Endometrial microvascular endothelial cells (primary cell): Measurements from ENCODE around the gene LYPLA2. TPM values are rescaled to one million over a fixed set of nuclear protein-coding genes. Genes with fewer than 3 reads are reported as not detected.

Experiments
- in situ Hi-C: cut with HindIII; loops from 2 replicates; pipeline ENCODE4 v1.10.0; 2017; ENCODE audit warnings: low sequenced_read_pairs, low pct_unique_long_range_greater_than_20kb; ENCODE audit errors: inconsistent ontology term
- total RNA-seq: library from RNA; depleted of rRNA; stranded (reverse); fragments of >200 nt; gene quantifications from one replicate; pipeline ENCODE4 v1.2.3, GENCODE V29; 2015; ENCODE audit errors: inconsistent ontology term

Gene LYPLA2
- 167 TPM for total RNA-seq

DNA sequence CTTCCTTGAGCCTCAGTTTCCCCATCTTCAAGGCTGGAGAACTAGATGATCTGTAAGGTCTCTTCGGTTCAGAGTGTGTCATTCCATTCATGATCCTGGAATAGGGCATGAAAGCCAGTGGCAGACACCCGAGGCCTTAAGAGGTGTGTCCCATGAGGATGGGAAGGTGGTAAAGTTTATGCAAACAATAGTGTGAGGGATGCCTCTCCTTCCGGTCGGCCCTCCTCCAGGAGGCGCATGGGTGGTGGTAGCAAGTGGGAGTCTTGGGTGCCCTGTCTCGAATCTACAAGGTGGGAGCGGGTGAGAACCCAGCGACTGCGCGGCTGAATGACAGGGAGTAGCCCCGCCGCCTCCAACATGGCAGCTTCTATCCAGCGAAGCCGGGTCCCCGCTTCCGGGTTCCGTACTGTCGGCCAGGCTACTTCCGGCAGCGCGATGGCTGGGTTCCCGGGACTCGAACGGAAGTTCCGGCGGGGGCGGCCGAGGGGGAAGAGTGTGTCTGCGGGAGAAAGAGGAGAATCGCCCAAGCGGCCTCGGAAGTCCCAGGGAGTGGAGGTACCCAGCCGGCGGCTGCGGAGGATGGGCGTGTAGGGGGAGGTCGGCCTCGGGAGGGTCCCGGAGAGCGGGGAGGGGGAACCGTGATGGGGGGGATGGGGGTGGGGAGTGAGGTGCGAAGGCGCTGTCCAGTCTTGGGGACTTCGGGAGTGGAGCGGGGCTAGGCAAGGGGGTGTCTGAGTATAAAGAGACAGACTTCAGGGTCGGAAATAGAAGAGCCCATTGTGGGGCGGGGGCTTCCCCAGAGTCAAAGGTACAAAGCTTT lies at the start of gene LYPLA2:
LYPLA2 (plus strand) TSS at position 450 of the 820 bp plus-strand sequence. CDS start 1,538 bp downstream, outside the sequence.
- in situ Hi-C loops = no loop called here

GRCh38 chr1:23741609-23742008 lies 49.3 kb upstream of the LYPLA2 start:
- in situ Hi-C loops = no loop called here

- in situ Hi-C loops = no loop called here
Measured at GRCh38 chr1:23742670-23743286, 48.2 kb upstream of the LYPLA2 start.

- in situ Hi-C loops = no loop called here
Measured at GRCh38 chr1:23743287-23744152, 47.4 kb upstream of the LYPLA2 start, which contains the start of gene ELOA. Gene ELOA, plus strand, starts transcription at chr1:23743471. Its CDS starts 33 bp downstream, at chr1:23743504.

DNA sequence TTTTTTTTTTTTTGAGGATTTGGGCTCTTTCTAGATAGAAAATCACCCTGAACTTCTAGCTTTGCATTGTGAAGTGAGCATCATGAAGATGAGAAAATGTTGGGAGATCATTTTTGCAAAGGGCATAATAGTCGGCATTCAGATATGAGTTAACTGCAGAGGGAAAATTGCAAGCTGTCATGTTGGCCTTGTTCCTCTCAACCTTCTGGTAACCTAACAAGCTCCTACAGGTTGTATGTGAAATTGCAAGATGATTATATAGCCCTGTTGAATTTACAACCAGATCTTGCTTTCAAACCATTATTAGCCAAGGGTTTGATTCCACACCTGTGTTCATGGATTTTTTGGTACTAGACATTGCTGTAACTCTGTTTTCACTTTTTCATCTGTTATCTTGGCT lies 45.4 kb upstream of the LYPLA2 start:
- in situ Hi-C loops = no loop called here

GRCh38 chr1:23748016-23748415 lies 42.9 kb upstream of the LYPLA2 start:
- in situ Hi-C loops = no loop called here

- in situ Hi-C loops = no loop called here
Measured at GRCh38 chr1:23751050-23751814, 39.7 kb upstream of the LYPLA2 start.

- in situ Hi-C loops = no loop called here
Measured at GRCh38 chr1:23751815-23752200, 39.1 kb upstream of the LYPLA2 start.

DNA sequence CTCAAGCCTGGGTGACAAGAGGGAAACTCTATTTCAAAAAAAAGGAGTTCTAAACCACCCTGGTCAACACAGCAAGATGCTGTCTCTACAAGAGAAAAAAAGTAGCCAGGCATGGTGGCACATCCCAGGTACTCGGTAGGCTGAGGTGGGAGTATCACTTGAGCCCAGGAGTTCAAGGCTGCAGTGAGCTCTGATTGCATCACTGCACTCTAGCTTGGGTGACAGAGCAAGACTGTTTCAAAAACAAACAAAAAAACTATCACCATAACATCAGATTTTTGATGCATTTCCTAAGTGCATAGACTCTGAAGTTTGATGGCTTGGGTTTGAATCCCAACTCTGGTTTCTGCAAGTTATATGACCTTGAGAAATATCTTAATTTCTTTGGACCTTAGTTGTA lies 38.0 kb upstream of the LYPLA2 start:
- in situ Hi-C loops = no loop called here

DNA sequence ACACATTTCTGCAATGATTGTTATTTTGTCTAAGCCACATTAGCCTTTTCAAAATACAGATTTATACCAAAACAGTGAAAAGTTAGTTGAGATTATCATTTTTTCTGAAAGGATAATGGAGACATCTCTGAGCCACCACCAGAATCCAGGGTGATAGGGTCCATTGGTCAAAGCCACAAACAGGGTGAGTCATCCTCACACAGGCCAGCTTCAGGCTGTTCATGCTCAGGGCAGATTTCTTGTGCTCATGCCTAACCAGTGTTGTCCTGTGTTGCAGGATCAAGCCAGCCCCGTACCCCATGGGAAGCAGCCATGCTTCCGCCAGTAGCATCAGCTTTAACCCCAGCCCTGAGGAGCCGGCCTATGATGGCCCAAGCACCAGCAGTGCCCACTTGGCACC lies 34.3 kb upstream of the LYPLA2 start:
- in situ Hi-C loops = no loop called here

DNA sequence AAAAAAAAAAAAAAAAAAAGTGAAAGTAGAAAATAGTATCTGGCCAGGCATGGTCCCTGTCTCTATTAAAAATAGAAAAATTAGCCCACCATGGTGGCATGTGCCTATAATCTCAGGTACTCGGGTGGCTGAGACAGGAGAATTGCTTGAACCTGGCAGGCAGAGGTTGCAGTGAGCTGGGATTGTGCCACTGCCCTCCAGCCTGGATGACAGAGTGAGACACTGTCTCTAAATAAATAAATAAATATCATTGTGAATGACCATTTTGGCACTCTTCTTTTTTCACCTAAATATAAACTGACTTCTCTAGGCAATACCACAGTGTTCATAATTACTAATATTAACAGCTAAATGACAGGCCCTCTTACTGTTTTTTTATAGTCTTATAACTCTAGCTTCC lies 33.1 kb upstream of the LYPLA2 start:
- in situ Hi-C loops = no loop called here

GRCh38 chr1:23759277-23759676 lies 31.7 kb upstream of the LYPLA2 start:
- in situ Hi-C loops = no loop called here

DNA sequence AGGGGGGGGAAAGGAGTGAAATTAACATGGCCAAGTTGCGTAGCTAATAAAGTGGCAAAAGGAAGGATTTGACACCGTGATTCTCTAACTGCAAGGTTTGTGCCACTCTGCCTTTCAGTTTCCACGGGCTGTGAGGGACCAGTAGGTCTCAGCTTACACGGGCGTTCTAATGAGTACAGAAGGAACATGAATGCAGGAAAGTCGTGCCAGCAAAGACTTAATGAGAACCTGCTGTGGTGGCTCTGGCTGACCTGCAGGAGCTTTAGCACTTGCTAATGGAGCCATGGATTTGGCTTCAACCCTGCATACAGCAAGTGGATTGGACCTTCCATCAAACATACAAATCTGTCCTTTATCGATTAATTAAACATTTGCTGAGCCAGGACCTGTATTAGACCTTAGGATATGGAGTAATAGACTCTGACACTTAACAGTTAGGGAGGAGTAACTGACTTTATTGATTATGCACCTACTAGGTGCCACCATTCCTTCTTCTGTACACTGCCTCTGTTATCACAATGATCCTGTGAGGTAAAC lies 27.8 kb upstream of the LYPLA2 start:
- in situ Hi-C loops = no loop called here

- in situ Hi-C loops = no loop called here
Measured at GRCh38 chr1:23768733-23769132, 22.2 kb upstream of the LYPLA2 start.

GRCh38 chr1:23772049-23772853 lies 18.7 kb upstream of the LYPLA2 start:
- in situ Hi-C loops = no loop called here

- in situ Hi-C loops = no loop called here
Measured at GRCh38 chr1:23772854-23773242, 18.1 kb upstream of the LYPLA2 start.

DNA sequence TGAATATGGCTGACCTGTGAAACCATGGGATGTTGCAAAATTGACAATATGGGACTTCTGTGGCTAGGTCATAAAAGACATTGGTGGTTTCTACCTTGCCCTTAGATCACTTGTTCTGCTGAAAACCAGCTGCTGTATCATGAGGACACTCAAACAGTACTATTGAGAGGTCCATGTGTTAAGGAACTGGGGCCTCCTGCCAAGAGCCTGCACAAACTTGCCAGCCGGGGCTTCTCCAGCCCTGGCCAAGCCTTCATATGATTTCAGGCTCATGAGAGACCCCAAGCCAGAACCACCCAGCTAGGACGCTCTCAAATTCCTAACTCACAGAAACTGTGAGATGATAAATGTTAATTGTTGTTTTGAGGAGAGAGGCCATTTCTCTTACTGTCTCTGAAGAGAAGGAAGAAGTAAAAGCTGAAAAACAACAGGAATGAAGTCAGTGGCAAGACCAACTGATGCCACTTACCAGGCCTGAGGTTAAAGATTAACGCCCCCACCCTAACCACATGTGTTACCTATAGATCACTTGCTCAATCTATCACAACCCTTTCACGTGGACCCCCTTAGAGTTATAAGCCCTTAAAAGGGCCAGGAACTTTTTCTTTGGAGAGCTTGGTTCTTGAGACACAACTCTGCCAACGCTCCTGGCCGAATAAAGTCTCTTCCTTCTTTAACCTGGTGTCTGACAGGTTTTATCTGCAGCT lies 16.6 kb upstream of the LYPLA2 start:
- in situ Hi-C loops = no loop called here
